Transverse colon (tissue), 4 donors: ENCODE results near the gene IZUMO4. TPM values are rescaled to one million over a fixed set of nuclear protein-coding genes. Genes with fewer than 3 reads are reported as not detected.

Experiments
- DNase-seq: peaks from one replicate; pipeline ENCODE4 v3.0.0-alpha.2; 2019
- H3K27ac ChIP-seq, 4 donors: fragments of 200-600 bp; sonication (generic); 2 replicates each; pipeline ENCODE4 v1.5.1; 2016 to 2018; ENCODE audit warnings: inconsistent platforms in 4 of 4
- H3K27me3 ChIP-seq: fragments of 200-600 bp; sonication (generic); 2 replicates; pipeline ENCODE4 v1.5.1; 2017; ENCODE audit warnings: inconsistent platforms
- H3K36me3 ChIP-seq, 4 donors: fragments of 200-600 bp; sonication (generic); 2 replicates each; pipeline ENCODE4 v1.5.1; 2017 to 2019; ENCODE audit warnings: inconsistent platforms in 4 of 4
- H3K4me1 ChIP-seq, 4 donors: fragments of 200-600 bp; sonication (generic); 2 replicates each; pipeline ENCODE4 v1.5.1; 2017 to 2020; ENCODE audit warnings: inconsistent platforms in 4 of 4
- H3K4me3 ChIP-seq, 4 donors: fragments of 200-600 bp; sonication (generic); 1 replicate in 1 of 4; 2 replicates in 3 of 4; pipeline versions ENCODE4 v1.5.1 to v1.6.1; 2017 to 2019; ENCODE audit warnings: inconsistent platforms in 4 of 4
- H3K9me3 ChIP-seq, 2 donors: fragments of 200-600 bp; sonication (generic); 2 replicates each; pipeline ENCODE4 v1.5.1; 2017 to 2019; ENCODE audit warnings: inconsistent platforms in 2 of 2
- CTCF ChIP-seq, 5 experiments: fragments of 200-600 bp in 3 of 5; fragments of 450-650 bp in 2 of 5; sonication (generic) in 3 of 5; IDR thresholded peaks; 1 replicate in 2 of 5; 2 replicates in 3 of 5; pipeline ENCODE4 v1.5.1; 2016 to 2017; ENCODE audit warnings: antibody characterized with exemption in 5 of 5, inconsistent platforms in 3 of 5, mild to moderate bottlenecking in 2 of 5, moderate library complexity in 1 of 5
- EP300 ChIP-seq: sonication (generic); formaldehyde crosslinking; IDR thresholded peaks from one replicate; pipeline ENCODE4 v1.6.1; 2017; ENCODE audit warnings: antibody characterized with exemption, low read depth
- POLR2A ChIP-seq: fragments of 450-650 bp; IDR thresholded peaks from one replicate; pipeline ENCODE4 v1.6.1; 2016; ENCODE audit warnings: antibody characterized with exemption, mild to moderate bottlenecking, moderate library complexity
- POLR2AphosphoS5 ChIP-seq, 3 donors: sonication (generic); formaldehyde crosslinking; IDR thresholded peaks; one replicate each; pipeline ENCODE4 v1.6.1; 2016; ENCODE audit warnings: antibody characterized with exemption in 3 of 3
- WGBS, 2 donors: methylation state at CpG; one replicate each; pipeline ENCODE4 v1.1.5; 2018; ENCODE audit warnings: low coverage in 1 of 2; 5-methylcytosine and 5-hydroxymethylcytosine counted together
- in situ Hi-C, 4 donors: fragments of 200-750 bp; cut with MboI; loops; one replicate each; pipeline versions ENCODE4 v1.15.0 to v1.15.1; 2017; ENCODE audit warnings: low sequenced_read_pairs in 3 of 4, low pct_ligation_motif_present in 1 of 4, low pct_unique_long_range_greater_than_20kb in 1 of 4
- intact Hi-C: fragments of 100-400 bp; cut with DNase I; formaldehyde crosslinking; loops from one replicate; pipeline ENCODE4 v1.15.1; 2023; ENCODE audit warnings: low total_unique reads
- total RNA-seq, 4 donors: library from RNA; depleted of rRNA; stranded (reverse); fragments of >200 nt; gene quantifications; one replicate each; pipeline ENCODE4 v1.1.0, GENCODE V29; 2016

IZUMO4 gene
- total RNA-seq, 4 donors from 2014 or later, result 2.3 to 5.4 TPM; not detected in 2

DNA sequence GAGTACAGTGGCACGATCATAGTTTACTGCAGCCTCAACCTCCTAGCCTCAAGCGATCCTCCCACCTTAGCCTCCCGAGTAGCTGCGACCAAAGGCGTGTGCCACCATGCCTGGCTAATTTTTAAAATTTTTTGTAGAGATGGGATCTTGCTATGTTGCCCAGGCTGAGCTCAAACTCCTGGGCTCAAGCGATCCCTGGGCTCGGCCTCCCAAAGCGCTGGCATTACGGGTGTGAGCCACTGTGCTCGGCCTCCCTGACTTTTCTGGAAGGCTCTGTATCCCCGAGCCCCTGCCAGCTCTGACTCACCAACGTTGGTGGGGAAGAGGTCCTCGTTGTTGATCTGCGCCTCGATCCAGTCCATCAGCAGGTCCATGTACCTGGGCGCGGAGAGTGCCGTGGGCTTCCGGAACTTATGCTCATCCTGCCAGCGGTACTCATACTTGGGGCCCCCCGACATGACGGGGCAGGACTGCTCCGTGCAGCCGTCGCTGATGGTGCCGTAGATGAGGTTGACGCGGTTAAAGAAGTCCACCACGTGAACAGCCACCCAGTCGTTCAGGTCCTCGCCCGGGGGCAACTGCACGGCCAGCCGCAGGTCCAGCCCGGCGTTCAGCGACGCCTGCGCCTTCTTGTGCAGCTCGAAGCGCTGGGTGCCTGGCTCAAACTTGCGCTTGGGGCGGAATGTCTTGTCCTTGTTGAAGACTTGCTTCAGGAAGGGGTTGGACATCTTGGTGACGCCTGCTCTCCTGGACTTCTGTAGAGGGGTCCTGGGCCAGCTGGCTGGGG lies 18.7 kb upstream of the IZUMO4 start:
- H3K27ac ChIP-seq, result no peak overlapping the region
- peaks cover 0 to 30% (median 10%) of the 10 kb centered on the region in 4 donors for H3K4me1 ChIP-seq
- intact Hi-C loops (loop anchor here (10.0 kb wide), 1 partner anchor 153 kb away; no protein-coding TSS in a partner anchor), in situ Hi-C loops (loop anchor here in 1 of 4 donors (10.0 kb wide), 1 partner anchor 53 kb away; no protein-coding TSS in a partner anchor)
- H3K27me3 ChIP-seq, result no peaks in the 10 kb centered on the region
- H3K4me3 ChIP-seq, result no peak overlapping the region
- TF ChIP-seq EP300, result no peak
- TF ChIP-seq POLR2A, result no peak
- no peak for TF ChIP-seq POLR2AphosphoS5 (IDR thresholded peaks at IDR 0.05)
- TF ChIP-seq CTCF (IDR thresholded peaks at IDR 0.05), result no peak
- H3K36me3 ChIP-seq, result peaks cover 0 to 48% (median 23%) of the 10 kb centered on the region in 4 donors
- 94% methylated on average over 44 of the region's 44 CpGs; no CpG with 5 or more reads in 1 of the 2 donors for WGBS, 2 donors
- DNase-seq, result no peak
- H3K9me3 ChIP-seq, result no peaks in the 10 kb centered on the region

- intact Hi-C loops (loop anchor here (10.0 kb wide), 1 partner anchor 154 kb away; no protein-coding TSS in a partner anchor), in situ Hi-C loops (loop anchor here in 1 of 4 donors (10.0 kb wide), 1 partner anchor 54 kb away; no protein-coding TSS in a partner anchor)
- no peak overlapping the region for H3K4me3 ChIP-seq
- no peak overlapping the region for H3K27ac ChIP-seq
- 92% methylated on average over 25 of the region's 32 CpGs; no CpG with 5 or more reads in 1 of the 2 donors for WGBS, 2 donors
- peaks cover 0 to 42% (median 18%) of the 10 kb centered on the region in 4 donors for H3K36me3 ChIP-seq
- no peaks in the 10 kb centered on the region for H3K9me3 ChIP-seq
- no peaks in the 10 kb centered on the region for H3K27me3 ChIP-seq
- no peak for DNase-seq
- peaks cover 0 to 29% (median 10%) of the 10 kb centered on the region in 4 donors for H3K4me1 ChIP-seq
- TF ChIP-seq CTCF (IDR thresholded peaks at IDR 0.05) (no peak), POLR2A (no peak), EP300 (no peak), POLR2AphosphoS5 (IDR thresholded peaks at IDR 0.05) (no peak)
Measured at GRCh38 chr19:2079076-2079864, 17.4 kb upstream of the IZUMO4 start.

GRCh38 chr19:2079865-2080301 lies 16.8 kb upstream of the IZUMO4 start:
- no peak for DNase-seq
- Histone ChIP-seq H3K9me3 (no peaks in the 10 kb centered on the region), H3K27ac (peak overlapping the region in 1 of 4 donors; percentile 86), H3K4me3 (no peak overlapping the region), H3K4me1 (peaks cover 0 to 25% (median 10%) of the 10 kb centered on the region in 4 donors), H3K36me3 (peaks cover 0 to 38% (median 16%) of the 10 kb centered on the region in 4 donors), H3K27me3 (no peaks in the 10 kb centered on the region)
- TF ChIP-seq EP300 (no peak), POLR2A (no peak), POLR2AphosphoS5 (IDR thresholded peaks at IDR 0.05) (no peak), CTCF (IDR thresholded peaks at IDR 0.05) (no peak)
- in situ Hi-C loops, result loop anchor here in 1 of 4 donors (10.0 kb wide), 1 partner anchor 55 kb away; no protein-coding TSS in a partner anchor
- intact Hi-C loops, result loop anchor here (10.0 kb wide), 1 partner anchor 155 kb away; no protein-coding TSS in a partner anchor
- WGBS, 2 donors, result 67% methylated on average over 7 of the region's 23 CpGs; no CpG with 5 or more reads in 1 of the 2 donors
